GM12873 (cell line): ENCODE measurements around the gene KLF15.

ENCODE experiments used
- CTCF ChIP-seq: IDR thresholded peaks from 2 replicates; pipeline ENCODE4 v1.5.1; 2012; ENCODE audit warnings: low read depth, mild to moderate bottlenecking, moderate library complexity, low read length, control low read depth; ENCODE audit not compliant: insufficient read depth; ENCODE audit errors: missing control alignments

KLF15 gene

GRCh38 chr3:126342991-126343648 is 14.1 kb downstream of the KLF15 start:
- no peak for TF ChIP-seq CTCF

DNA sequence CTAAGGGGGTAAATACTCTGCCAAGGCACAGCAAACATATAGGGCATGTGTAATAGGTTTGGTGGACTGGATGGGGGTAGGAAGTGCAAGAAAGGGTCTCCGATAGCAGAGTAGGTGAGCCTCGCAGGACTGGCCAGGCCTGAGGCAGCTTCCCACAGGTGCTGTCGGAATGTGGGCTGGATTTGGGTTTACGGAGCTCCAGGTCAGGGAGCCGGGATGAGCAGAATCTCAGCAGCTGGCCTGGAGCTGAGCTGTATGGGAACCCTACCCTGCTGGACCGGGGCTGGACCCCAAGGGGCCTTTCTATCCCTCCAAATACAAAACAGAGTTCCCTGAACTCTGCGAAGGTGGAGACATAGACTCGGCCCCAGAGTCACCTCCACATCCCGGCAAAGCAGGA is 15.0 kb downstream of the KLF15 start:
- no peak for TF ChIP-seq CTCF

GRCh38 chr3:126341755-126342150 is 15.5 kb downstream of the KLF15 start:
- no peak for TF ChIP-seq CTCF

DNA sequence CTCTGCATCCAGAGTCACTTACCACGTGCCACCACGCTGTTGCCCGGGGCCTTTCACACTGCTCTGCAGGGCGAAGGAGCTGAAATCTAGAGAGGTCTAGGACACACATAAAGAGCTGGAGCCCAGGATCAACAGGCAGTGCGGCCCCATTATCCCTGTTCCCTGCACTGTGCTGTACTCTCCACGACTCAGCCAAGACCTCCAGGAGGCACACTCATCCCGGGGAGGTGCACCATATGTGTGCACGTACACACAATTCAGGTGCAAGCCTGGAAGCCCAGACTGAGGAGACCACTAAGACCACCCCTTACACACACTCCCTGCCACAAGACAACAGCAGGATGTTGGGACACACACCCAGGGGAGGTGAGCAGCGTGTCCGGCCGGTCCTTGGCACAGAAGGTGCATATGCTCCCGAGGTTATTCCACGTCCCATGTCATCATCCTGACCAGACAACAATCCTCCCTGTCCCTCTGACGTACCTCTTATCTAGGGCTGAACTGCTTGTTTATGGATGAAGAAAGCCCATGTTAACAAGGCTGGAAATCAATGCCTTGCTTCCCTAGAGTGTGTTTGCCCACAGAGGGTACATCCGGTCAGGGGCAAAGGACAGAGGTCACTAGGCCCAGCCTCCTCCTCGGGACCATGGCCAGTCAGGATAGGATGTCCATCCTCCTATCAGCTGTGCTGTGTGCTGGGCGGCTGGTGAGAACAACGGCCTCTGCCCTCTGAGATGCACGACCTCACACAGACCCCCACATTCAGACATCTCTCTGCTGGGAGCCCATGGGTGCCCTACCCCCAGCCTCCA is 16.1 kb downstream of the KLF15 start:
- TF ChIP-seq CTCF, result no peak

- TF ChIP-seq CTCF, result no peak
Measured at GRCh38 chr3:126340596-126340942, 16.6 kb downstream of the KLF15 start.

GRCh38 chr3:126340081-126340511 is 17.1 kb downstream of the KLF15 start:
- TF ChIP-seq CTCF, result no peak

DNA sequence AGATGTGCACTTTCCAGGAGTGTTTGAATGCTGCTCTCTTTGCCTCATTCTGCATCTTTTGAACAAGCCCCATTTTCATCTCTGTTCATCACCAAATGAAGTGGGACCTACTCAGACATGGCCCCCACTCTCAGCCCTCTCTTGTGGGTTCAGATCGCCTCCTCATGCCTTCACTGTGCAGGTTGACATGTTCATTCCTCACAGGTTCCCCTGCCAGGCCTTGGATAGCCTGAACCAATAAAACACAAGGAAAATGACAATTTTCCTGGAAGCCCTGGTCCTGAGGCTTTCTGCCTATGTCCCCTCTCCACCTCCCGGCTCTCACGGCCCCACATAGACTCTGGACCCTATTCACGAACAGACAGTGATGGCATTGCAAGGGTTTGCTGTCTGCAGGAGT is 17.7 kb downstream of the KLF15 start:
- no peak for TF ChIP-seq CTCF
